Activated T-cell treated with anti-CD3 and anti-CD28 coated beads, Interleukin-2, amount 50 U/mL, for 48 hours (primary cell): ENCODE results near the gene PEX14.
A peak's percentile ranks its signal among the peaks of the same experiment; 100 is the strongest.
"Not testable (repeated sequence)": the region's sequence is repeated elsewhere in the genome, so short reads cannot be mapped to it uniquely, and the experiment has no call there.

Experiments
- DNase-seq, 2 experiments: peaks; one replicate each; pipeline ENCODE4 v3.0.0-alpha.2; 2020

Gene PEX14

GRCh38 chr1:10497109-10497508 lies 22.4 kb downstream of the PEX14 start:
- no peak for DNase-seq

- DNase-seq: no peak
Observed at GRCh38 chr1:10498231-10498630, 23.5 kb downstream of the PEX14 start.

GRCh38 chr1:10502206-10502605 lies 27.5 kb downstream of the PEX14 start:
- no peak for DNase-seq

GRCh38 chr1:10504249-10504648 lies 29.5 kb downstream of the PEX14 start:
- no peak for DNase-seq

GRCh38 chr1:10506046-10506676 lies 31.4 kb downstream of the PEX14 start:
- not testable (repeated sequence) for DNase-seq

GRCh38 chr1:10506677-10507047 lies 31.9 kb downstream of the PEX14 start:
- DNase-seq: no peak

- DNase-seq: peak; percentile 56 to 59
Observed at GRCh38 chr1:10507111-10507879, 32.5 kb downstream of the PEX14 start.

GRCh38 chr1:10508511-10508951 lies 33.8 kb downstream of the PEX14 start:
- no peak for DNase-seq

GRCh38 chr1:10509809-10510509 lies 35.2 kb downstream of the PEX14 start:
- no peak for DNase-seq

- DNase-seq: peak; percentile 80 to 83
Observed at GRCh38 chr1:10510520-10511493, 36.1 kb downstream of the PEX14 start.

- DNase-seq: no peak
Observed at GRCh38 chr1:10511494-10511885, 36.7 kb downstream of the PEX14 start.

GRCh38 chr1:10513199-10513598 lies 38.4 kb downstream of the PEX14 start:
- peak in 1 of 2 experiments; percentile 30 for DNase-seq

- DNase-seq: no peak
Observed at GRCh38 chr1:10514490-10515235, 39.9 kb downstream of the PEX14 start.

GRCh38 chr1:10515301-10515975 lies 40.7 kb downstream of the PEX14 start:
- DNase-seq: no peak

GRCh38 chr1:10515976-10516750 lies 41.4 kb downstream of the PEX14 start:
- no peak for DNase-seq

- no peak for DNase-seq
Observed at GRCh38 chr1:10516925-10517676, 42.4 kb downstream of the PEX14 start.

GRCh38 chr1:10517677-10517982 lies 42.9 kb downstream of the PEX14 start:
- DNase-seq: no peak

GRCh38 chr1:10519016-10519417 lies 44.3 kb downstream of the PEX14 start:
- no peak for DNase-seq

GRCh38 chr1:10520497-10520896 lies 45.7 kb downstream of the PEX14 start:
- no peak for DNase-seq

- DNase-seq: no peak
Observed at GRCh38 chr1:10520952-10521351, 46.2 kb downstream of the PEX14 start.
